ENCODE measurements around the gene TMEM165. TPM values are rescaled to one million over a fixed set of nuclear protein-coding genes. Genes with fewer than 3 reads are reported as not detected.

The TMEM165 gene
- total and polyA plus RNA-seq, 9 of the 15 experiments (the other 6 are each of a cell fraction or from before 2014, with no cell fraction given) = 21.3 to 145 (median 96.8) TPM

DNA sequence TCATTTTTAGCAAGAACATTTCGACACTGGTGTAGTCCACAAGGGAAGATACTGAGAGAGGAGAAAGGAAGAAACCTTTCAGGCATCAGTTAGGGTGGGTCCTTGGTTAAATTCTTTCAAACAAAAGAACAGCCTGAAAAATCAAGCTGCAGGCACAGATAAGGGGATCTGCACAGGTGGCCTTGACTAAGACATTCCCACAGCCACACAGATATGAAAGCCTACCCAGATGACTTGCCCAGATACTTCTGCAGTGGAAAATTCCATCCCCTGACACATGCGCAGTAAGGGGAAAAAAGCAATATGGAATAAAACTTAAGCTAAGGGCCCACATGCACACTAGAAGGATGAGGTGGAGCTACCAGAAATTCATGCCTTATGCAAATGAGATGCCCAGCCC, 8.9 kb upstream of the TMEM165 start (continued):
- TF ChIP-seq, protein P1, sequence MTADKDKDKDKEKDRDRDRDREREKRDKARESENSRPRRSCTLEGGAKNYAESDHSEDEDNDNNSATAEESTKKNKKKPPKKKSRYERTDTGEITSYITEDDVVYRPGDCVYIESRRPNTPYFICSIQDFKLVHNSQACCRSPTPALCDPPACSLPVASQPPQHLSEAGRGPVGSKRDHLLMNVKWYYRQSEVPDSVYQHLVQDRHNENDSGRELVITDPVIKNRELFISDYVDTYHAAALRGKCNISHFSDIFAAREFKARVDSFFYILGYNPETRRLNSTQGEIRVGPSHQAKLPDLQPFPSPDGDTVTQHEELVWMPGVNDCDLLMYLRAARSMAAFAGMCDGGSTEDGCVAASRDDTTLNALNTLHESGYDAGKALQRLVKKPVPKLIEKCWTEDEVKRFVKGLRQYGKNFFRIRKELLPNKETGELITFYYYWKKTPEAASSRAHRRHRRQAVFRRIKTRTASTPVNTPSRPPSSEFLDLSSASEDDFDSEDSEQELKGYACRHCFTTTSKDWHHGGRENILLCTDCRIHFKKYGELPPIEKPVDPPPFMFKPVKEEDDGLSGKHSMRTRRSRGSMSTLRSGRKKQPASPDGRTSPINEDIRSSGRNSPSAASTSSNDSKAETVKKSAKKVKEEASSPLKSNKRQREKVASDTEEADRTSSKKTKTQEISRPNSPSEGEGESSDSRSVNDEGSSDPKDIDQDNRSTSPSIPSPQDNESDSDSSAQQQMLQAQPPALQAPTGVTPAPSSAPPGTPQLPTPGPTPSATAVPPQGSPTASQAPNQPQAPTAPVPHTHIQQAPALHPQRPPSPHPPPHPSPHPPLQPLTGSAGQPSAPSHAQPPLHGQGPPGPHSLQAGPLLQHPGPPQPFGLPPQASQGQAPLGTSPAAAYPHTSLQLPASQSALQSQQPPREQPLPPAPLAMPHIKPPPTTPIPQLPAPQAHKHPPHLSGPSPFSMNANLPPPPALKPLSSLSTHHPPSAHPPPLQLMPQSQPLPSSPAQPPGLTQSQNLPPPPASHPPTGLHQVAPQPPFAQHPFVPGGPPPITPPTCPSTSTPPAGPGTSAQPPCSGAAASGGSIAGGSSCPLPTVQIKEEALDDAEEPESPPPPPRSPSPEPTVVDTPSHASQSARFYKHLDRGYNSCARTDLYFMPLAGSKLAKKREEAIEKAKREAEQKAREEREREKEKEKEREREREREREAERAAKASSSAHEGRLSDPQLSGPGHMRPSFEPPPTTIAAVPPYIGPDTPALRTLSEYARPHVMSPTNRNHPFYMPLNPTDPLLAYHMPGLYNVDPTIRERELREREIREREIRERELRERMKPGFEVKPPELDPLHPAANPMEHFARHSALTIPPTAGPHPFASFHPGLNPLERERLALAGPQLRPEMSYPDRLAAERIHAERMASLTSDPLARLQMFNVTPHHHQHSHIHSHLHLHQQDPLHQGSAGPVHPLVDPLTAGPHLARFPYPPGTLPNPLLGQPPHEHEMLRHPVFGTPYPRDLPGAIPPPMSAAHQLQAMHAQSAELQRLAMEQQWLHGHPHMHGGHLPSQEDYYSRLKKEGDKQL (CRISPR knock-in tag; IDR thresholded peaks at IDR 0.05; ENCODE audit: borderline replicate concordance) = no peak
- TF ChIP-seq ZNF121 (CRISPR knock-in tag; conservative IDR thresholded peaks at IDR 0.05) = no peak
- TF ChIP-seq RBM15 (IDR thresholded peaks at IDR 0.05; ENCODE audit: insufficient read depth, low read length) = no peak
- TF ChIP-seq, protein P2, sequence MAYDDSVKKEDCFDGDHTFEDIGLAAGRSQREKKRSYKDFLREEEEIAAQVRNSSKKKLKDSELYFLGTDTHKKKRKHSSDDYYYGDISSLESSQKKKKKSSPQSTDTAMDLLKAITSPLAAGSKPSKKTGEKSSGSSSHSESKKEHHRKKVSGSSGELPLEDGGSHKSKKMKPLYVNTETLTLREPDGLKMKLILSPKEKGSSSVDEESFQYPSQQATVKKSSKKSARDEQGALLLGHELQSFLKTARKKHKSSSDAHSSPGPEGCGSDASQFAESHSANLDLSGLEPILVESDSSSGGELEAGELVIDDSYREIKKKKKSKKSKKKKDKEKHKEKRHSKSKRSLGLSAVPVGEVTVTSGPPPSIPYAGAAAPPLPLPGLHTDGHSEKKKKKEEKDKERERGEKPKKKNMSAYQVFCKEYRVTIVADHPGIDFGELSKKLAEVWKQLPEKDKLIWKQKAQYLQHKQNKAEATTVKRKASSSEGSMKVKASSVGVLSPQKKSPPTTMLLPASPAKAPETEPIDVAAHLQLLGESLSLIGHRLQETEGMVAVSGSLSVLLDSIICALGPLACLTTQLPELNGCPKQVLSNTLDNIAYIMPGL (CRISPR knock-in tag; IDR thresholded peaks at IDR 0.05) = no peak
- TF ChIP-seq GATAD2B (IDR thresholded peaks at IDR 0.05; ENCODE audit: borderline replicate concordance) = peak; percentile 93
- TF ChIP-seq RCOR1 (IDR thresholded peaks at IDR 0.05; ENCODE audit: borderline replicate concordance in 1 of 2, low read depth in 2 of 2, low read length in 2 of 2) = peak in 1 of 2 experiments; percentile 94; a peak in 2 of 4 replicates
- no peak for TF ChIP-seq SIN3B (IDR thresholded peaks at IDR 0.05; ENCODE audit: low read depth)
- TF ChIP-seq SMAD3 (CRISPR knock-in tag; conservative IDR thresholded peaks at IDR 0.05) = peak; percentile 80
- TF ChIP-seq RB1 (IDR thresholded peaks at IDR 0.05; ENCODE audit: low read depth) = no peak
- TF ChIP-seq, protein P3, sequence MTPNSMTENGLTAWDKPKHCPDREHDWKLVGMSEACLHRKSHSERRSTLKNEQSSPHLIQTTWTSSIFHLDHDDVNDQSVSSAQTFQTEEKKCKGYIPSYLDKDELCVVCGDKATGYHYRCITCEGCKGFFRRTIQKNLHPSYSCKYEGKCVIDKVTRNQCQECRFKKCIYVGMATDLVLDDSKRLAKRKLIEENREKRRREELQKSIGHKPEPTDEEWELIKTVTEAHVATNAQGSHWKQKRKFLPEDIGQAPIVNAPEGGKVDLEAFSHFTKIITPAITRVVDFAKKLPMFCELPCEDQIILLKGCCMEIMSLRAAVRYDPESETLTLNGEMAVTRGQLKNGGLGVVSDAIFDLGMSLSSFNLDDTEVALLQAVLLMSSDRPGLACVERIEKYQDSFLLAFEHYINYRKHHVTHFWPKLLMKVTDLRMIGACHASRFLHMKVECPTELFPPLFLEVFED (CRISPR knock-in tag; conservative IDR thresholded peaks at IDR 0.05) = no peak
- TF ChIP-seq RBM17 (IDR thresholded peaks at IDR 0.05; ENCODE audit: borderline replicate concordance, low read depth, low read length) = no peak
- no peak for TF ChIP-seq HNRNPLL (IDR thresholded peaks at IDR 0.05; ENCODE audit: low read depth, low read length, poor library complexity, severe bottlenecking)
- no peak for TF ChIP-seq SETDB1 (IDR thresholded peaks at IDR 0.05; ENCODE audit: low read length)
- TF ChIP-seq, protein P4, sequence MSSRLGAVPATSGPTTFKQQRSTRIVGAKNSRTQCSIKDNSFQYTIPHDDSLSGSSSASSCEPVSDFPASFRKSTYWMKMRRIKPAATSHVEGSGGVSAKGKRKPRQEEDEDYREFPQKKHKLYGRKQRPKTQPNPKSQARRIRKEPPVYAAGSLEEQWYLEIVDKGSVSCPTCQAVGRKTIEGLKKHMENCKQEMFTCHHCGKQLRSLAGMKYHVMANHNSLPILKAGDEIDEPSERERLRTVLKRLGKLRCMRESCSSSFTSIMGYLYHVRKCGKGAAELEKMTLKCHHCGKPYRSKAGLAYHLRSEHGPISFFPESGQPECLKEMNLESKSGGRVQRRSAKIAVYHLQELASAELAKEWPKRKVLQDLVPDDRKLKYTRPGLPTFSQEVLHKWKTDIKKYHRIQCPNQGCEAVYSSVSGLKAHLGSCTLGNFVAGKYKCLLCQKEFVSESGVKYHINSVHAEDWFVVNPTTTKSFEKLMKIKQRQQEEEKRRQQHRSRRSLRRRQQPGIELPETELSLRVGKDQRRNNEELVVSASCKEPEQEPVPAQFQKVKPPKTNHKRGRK (tag; IDR thresholded peaks at IDR 0.05) = no peak
- no peak for TF ChIP-seq CBX5 (IDR thresholded peaks at IDR 0.05; ENCODE audit: borderline replicate concordance, low read depth)
- TF ChIP-seq, protein P5, sequence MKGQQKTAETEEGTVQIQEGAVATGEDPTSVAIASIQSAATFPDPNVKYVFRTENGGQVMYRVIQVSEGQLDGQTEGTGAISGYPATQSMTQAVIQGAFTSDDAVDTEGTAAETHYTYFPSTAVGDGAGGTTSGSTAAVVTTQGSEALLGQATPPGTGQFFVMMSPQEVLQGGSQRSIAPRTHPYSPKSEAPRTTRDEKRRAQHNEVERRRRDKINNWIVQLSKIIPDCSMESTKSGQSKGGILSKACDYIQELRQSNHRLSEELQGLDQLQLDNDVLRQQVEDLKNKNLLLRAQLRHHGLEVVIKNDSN (CRISPR knock-in tag; IDR thresholded peaks at IDR 0.05) = no peak
- peak; percentile 59; the same call in 1 of the 2 replicates for TF ChIP-seq TEAD2 (tag; IDR thresholded peaks at IDR 0.05)
- no peak for TF ChIP-seq RBM14 (IDR thresholded peaks at IDR 0.05; ENCODE audit: borderline replicate concordance, insufficient read depth, low read depth, low read length)
